Glomerular endothelial cell (primary cell): ENCODE results near the gene IARS1. TPM values are rescaled to one million over a fixed set of nuclear protein-coding genes. Genes with fewer than 3 reads are reported as not detected.

Experiments used
- DNase-seq: peaks from one replicate; pipeline ENCODE4 v3.0.0-alpha.2; 2011; ENCODE audit warnings: low read depth, low spot score; ENCODE audit errors: extremely low read depth
- total RNA-seq: library from RNA; depleted of rRNA; stranded (reverse); fragments of >200 nt; gene quantifications from 2 replicates; pipeline ENCODE4 v1.2.3, GENCODE V29; 2015

The IARS1 gene
- total RNA-seq = 89.1 and 98.2 TPM in 2 replicates

DNA sequence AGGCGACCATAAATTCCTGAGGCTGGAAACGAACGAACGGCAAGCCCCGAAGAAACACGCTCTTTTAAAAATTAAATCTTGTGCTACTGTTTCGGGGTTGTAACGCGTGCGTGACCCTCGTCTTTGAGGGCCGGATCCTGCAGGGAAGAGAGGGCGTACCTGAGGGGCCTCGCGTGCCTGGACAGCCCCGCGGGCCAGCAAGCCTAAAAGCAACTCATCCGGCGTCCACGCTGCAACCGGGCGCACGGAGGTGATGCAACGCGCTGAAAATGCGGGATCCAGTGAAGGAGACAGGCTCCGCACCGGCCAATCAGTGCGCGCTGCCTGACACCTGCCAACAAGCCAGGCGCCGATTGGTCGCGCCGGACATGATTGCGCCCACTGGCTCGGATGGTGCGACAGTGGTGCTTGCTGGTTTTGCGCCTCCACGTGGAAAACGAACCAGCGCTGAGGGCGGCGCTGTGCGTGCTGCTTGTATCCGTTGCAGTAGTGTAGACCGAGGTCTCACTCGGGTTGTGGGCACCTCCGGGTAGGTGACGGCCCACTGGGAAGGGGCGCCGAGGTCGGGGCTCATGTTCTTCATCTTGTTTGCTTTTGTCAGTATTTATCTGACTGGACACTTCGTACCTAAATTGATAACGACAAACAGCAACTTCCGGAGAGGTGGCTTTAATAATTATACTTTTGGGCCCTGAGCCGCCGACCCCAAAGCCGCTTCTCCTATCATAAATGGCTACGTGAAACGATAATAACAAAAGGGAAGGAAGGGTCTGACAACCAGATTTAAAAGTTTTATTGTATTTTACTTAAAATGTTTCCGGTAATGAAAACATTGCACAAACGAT lies at the start of gene IARS1:
TSS of gene IARS1 (minus strand) at position 246 of the 845 bp plus-strand sequence. CDS start 4,278 bp downstream, outside the sequence.
- peak; percentile 78 for DNase-seq

GRCh38 chr9:92342825-92343488 lies 49.5 kb upstream of the IARS1 start:
- no peak for DNase-seq

- no peak for DNase-seq
Measured at GRCh38 chr9:92341578-92341977, 48.1 kb upstream of the IARS1 start.

GRCh38 chr9:92333282-92333634 lies 39.8 kb upstream of the IARS1 start:
- DNase-seq = no peak

DNA sequence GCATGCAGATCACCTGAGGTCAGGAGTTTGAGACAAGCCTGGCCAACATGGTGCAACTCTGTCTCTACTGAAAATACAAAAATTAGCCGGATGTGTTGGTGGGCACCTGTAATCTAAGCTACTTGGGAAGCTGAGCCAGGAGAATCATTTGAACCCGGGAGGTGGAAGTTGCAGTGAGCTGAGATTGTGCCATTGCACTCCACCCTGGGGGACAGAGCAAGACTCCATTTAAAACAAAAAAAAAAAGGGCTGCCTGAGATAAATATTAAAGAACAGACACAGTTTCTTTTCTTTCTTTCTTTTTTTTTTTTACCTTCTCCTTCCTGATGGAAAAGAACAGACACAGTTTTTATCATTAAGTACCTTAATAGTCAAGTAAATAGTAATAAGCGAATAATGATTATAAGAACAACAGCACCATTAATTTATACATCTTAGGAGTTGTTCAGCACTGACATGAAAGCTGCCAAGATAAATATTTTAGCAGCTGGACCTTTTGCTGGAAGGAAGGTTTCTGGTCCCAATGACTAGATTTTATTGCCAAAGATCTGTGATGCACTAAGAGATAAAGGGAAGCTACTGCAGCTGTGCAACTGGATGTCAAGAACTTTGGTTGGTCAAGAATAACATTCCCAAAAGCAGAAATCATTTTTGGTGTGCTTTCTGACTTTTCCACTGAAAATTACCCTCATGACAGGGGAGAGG lies 39.2 kb upstream of the IARS1 start:
- DNase-seq = no peak

- peak; percentile 16 for DNase-seq
Measured at GRCh38 chr9:92328225-92328624, 34.7 kb upstream of the IARS1 start.

DNA sequence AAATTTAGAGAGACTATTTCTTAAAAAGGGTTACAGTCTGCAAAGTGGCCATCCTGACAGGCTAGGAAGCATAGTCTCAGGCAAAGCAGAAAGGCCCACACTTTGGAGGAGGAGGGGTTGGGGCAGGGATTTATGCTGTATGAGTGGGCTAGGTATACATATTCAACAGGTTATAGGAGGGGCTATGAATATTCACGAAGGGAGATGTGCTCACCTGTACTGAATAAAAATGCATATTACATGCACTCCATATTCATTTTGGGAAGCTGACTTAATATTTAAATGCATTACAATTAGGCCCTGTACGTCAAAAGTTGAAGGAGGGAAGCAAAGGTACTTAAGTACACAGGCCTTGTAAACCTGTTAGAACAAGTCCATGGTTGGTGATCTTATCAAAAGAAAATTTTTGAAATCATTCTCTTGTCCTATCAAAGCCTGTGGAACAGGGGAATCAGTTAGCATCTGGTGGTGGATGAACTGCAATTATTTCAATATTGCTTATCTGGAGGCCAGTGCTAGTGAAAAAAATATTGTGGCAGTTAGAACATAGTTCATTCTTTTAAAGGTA lies 33.9 kb upstream of the IARS1 start:
- no peak for DNase-seq

DNA sequence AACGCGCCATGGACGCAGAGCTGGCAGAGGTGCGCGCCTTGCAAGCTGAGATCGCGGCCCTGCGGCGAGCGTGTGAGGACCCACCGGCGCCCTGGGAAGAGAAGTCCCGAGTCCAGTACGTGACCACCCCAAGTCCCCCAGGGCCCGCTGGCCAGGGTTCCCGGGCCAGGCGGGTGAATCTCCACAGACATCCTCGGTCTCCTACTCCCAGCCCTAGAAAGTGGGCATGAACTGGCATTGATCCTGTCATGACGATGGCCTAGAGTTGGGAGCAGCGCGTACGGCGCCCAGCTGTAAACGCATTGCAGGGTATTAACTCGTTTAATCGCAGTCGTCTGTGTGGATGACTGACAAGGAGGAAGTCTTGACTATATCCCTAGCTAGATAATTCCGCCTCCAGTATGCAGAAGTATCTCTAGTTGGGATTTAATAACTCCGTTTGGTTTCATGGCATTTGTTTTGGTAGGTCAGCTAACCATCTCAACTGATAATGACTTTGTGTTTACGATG lies 32.5 kb upstream of the IARS1 start:
- no peak for DNase-seq

DNA sequence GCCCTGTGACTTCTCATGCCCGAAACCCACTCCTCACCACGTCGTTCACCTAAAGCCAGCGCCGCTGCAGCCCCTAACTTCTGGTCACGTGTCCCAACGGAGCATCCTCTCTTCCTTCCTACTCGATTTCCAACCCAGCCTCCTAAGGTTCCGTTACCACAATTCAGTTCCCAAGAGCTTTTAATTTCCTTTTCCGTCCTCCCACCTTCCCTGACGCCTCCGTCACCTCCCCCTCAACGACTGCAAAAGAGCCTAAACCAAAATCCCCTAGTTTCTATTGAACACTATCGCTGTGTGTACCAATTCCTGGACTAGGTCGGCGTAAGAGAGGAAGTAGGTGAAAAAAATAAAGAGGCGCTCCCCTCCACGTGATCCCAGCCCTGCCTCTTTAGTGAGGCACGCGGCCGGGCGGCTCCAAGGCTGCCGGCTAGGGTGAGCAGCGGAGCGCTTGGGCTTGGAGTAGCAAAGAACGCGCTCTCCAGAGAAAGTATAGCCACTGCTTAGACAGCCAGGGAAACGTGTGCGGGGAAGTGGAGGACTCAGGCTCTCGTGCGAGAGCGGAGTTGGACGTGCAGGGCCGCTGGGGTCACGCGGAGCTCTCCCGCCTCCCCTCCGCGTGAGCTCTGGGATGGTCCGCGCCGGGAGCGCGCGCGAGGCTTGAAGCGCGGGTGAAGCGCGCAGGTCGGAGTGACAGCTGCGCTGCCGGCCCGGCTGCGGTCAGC lies 31.9 kb upstream of the IARS1 start, which contains the start of the genes CENPP and NOL8:
TSS of gene CENPP (plus strand) at position 685 of the 722 bp plus-strand sequence.
TSS of gene NOL8 (minus strand) at position 82 of the 722 bp plus-strand sequence. CDS start 1,189 bp downstream, outside the sequence.
- peak; percentile 83 for DNase-seq

DNA sequence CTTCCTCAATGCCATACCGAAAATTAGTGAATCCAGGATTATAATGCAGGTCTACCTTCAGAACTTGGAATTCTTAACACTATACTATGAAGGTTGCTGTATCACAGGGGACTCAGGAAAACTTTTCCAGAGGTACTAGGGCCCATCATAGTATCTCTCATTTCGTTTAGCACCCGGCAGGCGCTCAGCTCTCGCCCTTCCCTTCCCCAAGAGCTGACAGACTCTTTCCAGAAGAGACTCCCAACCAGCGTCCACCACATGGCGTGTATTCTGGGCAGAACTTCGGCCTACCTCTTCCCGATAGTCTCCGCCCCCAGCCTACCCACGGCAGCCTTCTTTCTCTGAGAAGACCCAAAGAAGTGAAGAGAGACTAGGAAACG lies 31.4 kb upstream of the IARS1 start:
- no peak for DNase-seq

- no peak for DNase-seq
Measured at GRCh38 chr9:92324431-92324830, 30.9 kb upstream of the IARS1 start.

- DNase-seq = no peak
Measured at GRCh38 chr9:92315456-92315855, 22.0 kb upstream of the IARS1 start.

DNA sequence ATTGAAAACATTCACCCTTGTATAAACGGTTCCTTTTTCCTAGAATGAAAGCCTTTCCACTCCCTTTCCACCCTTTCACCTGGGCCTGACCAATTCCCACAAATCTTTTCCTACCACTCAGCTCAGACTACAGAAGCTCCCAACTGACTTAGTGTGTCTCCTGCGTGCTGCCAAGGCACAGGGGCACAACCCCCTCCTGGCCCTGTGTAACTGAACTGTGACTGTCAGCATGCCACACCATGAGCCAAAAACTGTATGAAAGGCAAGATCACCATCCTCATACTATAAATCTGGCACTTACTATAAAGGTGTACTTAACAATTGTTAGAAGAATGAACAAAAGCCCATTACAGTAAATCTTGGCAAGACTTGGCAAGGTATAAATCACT lies 20.1 kb upstream of the IARS1 start:
- DNase-seq = no peak

- DNase-seq = no peak
Measured at GRCh38 chr9:92312887-92313623, 19.6 kb upstream of the IARS1 start.

DNA sequence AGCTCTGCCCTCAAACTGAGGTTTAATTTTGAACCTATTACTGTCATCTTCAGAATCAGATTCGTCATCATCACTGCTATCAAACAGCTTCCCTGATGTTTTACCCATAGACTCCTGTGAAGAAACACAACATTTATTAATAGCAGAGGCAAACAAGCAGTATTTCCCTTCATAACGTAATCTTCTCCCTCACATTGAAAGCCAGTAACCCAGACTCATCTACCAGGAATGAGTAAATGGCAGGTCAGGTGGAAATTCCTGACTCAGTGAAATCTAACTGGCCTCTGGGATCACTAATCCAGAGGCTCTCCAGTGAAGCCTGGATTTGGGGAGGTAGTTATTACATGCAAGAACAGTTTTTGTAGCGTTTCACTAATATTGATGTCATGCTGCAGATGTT lies 17.1 kb upstream of the IARS1 start:
- no peak for DNase-seq

DNA sequence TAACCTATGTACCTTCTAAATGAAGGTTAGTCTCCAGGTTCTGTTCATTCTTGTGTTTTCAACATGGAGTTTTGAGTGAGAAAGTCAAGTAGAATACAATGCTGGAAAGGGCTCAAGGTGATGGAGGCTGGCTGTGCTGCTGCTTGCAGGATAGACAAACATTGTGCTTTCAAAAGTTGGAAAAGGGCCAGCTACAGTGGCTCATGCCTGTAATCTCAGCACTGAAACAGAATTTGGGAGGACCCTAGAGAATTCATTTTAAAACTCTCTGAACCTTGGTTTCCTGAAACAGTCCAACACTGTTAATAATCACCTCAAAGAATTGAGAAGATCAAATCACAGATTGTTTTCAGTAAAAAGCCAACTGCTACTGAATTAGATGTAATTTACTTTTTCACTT lies 15.4 kb upstream of the IARS1 start:
- DNase-seq = no peak

DNA sequence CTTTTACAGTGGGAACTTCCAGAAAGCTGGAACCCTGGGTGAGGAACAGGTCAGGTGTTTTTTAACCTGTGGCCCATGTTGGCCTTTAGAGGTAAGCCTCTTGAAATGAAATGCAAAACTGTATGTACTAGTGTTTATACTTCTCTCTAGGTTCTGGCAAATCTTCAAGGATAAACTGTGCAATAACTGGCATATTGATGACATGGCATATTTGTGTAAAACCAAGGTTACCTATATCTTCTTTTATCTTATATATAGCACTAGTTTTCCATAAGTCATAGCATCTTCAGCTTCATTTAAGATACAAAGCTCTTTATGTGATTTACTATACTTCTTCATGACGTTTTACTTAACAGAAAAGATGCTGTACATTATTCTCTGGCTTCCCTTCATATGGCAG lies 7.4 kb upstream of the IARS1 start:
- DNase-seq = no peak

GRCh38 chr9:92299116-92299515 lies 5.6 kb upstream of the IARS1 start:
- DNase-seq = no peak

- no peak for DNase-seq
Measured at GRCh38 chr9:92298036-92298435, 4.5 kb upstream of the IARS1 start.

DNA sequence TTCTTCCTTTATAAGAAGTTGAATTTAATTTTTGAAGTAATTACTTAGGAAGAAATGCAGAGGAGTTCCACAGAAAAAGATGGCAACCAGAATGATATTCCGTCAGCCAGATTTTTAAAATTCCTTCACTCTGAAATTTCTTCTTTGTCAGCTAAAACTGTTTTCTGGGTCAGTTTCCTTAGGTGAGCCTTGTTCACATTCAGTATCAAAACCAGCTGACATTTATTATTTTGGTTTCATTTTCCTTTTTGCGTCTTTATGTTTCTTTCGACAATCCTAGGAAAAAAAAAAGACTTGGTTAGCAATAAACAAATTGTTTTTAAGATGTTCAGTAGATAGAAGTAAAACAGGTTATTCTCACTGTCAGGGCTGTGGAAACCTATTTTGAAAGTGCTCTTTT lies 4.1 kb upstream of the IARS1 start:
- DNase-seq = no peak
